Thyroid gland (tissue), 4 donors: ENCODE data around the gene FAM241B.

ENCODE experiments used
- CTCF ChIP-seq, 6 experiments: fragments of 200-600 bp in 3 of 6; fragments of 450-650 bp in 3 of 6; sonication (generic) in 3 of 6; IDR thresholded peaks; one replicate each; pipeline ENCODE4 v1.5.1; 2016 to 2019; ENCODE audit warnings: antibody characterized with exemption in 6 of 6, mild to moderate bottlenecking in 2 of 6, inconsistent platforms in 1 of 6, moderate library complexity in 1 of 6
- POLR2A ChIP-seq, 2 donors: fragments of 450-650 bp; IDR thresholded peaks; one replicate each; pipeline ENCODE4 v1.6.1; 2017; ENCODE audit warnings: antibody characterized with exemption in 2 of 2, mild to moderate bottlenecking in 2 of 2, moderate library complexity in 1 of 2

- no peak for TF ChIP-seq CTCF (IDR thresholded peaks at IDR 0.05)
- TF ChIP-seq POLR2A (IDR thresholded peaks at IDR 0.05) = no peak
Observed at GRCh38 chr10:69609077-69609476, 21.0 kb upstream of the FAM241B start.
